A549 (cell line): ENCODE measurements around the gene RNF38. TPM values are rescaled to one million over a fixed set of nuclear protein-coding genes. Genes with fewer than 3 reads are reported as not detected.
"Not testable (repeated sequence)": the region's sequence is repeated elsewhere in the genome, so short reads cannot be mapped to it uniquely, and the experiment has no call there.

Source experiments
- ATAC-seq, 2 experiments: fragments of 200-7000 bp in 1 of 2; fragments of >200 bp in 1 of 2; cut with Nextera tagmentation in 1 of 2; cut with Tn5 transposase in 1 of 2; 3 replicates each; pipeline versions ENCODE4 v1.8.0 to v1.9.1; 2018 to 2020; ENCODE audit warnings: mild to moderate bottlenecking in 1 of 2, moderate library complexity in 1 of 2
- CTCF ChIA-PET: fragments of 300-600 bp; sonication (Branson Sonifier 250); formaldehyde crosslinking; extraction: SDS; loops from one replicate; lab custom pipeline; 2021; ENCODE audit warnings: antibody characterized with exemption, inconsistent platforms; lab: Yijun Ruan, JAX
- POLR2A ChIA-PET: fragments of 350-600 bp; formaldehyde crosslinking; extraction: SDS; loops from one replicate; lab custom pipeline; 2021; ENCODE audit warnings: antibody characterized with exemption, inconsistent platforms; lab: Yijun Ruan, JAX
- DNase-seq, 2 experiments: peaks; one replicate each; pipeline versions ENCODE4 v3.0.0 to v3.0.0-alpha.2; 2011 to 2016; ENCODE audit warnings: low read depth in 1 of 2, low spot score in 1 of 2
- FAIRE-seq: peaks from 2 replicates; lab custom pipeline; 2011; peaks lifted over from hg19 to GRCh38; lab: Jason Lieb, UNC
- H3K27ac ChIP-seq, 2 experiments: fragments of >200 bp; sonication (Bioruptor Twin); formaldehyde crosslinking; 3 replicates each; pipeline ENCODE4 v1.5.1; 2016 to 2017
- H3K4me1 ChIP-seq: fragments of >200 bp; sonication (Bioruptor Twin); formaldehyde crosslinking; 3 replicates; pipeline ENCODE4 v1.6.1; 2016
- H3K4me2 ChIP-seq: fragments of >200 bp; sonication (Bioruptor Twin); formaldehyde crosslinking; 3 replicates; pipeline ENCODE4 v1.6.1; 2016
- H3K4me3 ChIP-seq: fragments of >200 bp; sonication (Bioruptor Twin); formaldehyde crosslinking; 3 replicates; pipeline ENCODE4 v1.5.1; 2016
- H3K9me3 ChIP-seq: fragments of >200 bp; sonication (Bioruptor Twin); formaldehyde crosslinking; 3 replicates; pipeline ENCODE4 v1.6.1; 2016
- BHLHE40 ChIP-seq: IDR thresholded peaks from 2 replicates; pipeline ENCODE4 v1.6.1; 2012; ENCODE audit warnings: low read depth, low read length, inconsistent platforms
- CEBPB ChIP-seq, 2 experiments: fragments of >200 bp in 1 of 2; sonication (Bioruptor Twin) in 1 of 2; formaldehyde crosslinking in 1 of 2; IDR thresholded peaks; 2 replicates each; pipeline ENCODE4 v1.6.1; 2012 to 2016
- CHD4 ChIP-seq: fragments of 200-600 bp; sonication (generic); IDR thresholded peaks from 2 replicates; pipeline ENCODE4 v1.6.1; 2016; ENCODE audit warnings: antibody characterized with exemption, mild to moderate bottlenecking, borderline replicate concordance
- CTCF ChIP-seq: fragments of >200 bp; sonication (Bioruptor Twin); formaldehyde crosslinking; IDR thresholded peaks from 3 replicates; pipeline ENCODE4 v1.5.1; 2016
- E2F6 ChIP-seq: IDR thresholded peaks from 2 replicates; pipeline ENCODE4 v1.6.1; 2012; ENCODE audit warnings: low read depth, borderline replicate concordance
- ESRRA ChIP-seq: fragments of 150-350 bp; IDR thresholded peaks from 2 replicates; pipeline ENCODE4 v1.6.1; 2014; ENCODE audit warnings: mild to moderate bottlenecking, low read length, borderline replicate concordance
- HMGXB4 ChIP-seq: fragments of 250-450 bp; sonication (Bioruptor Pico); IDR thresholded peaks from 2 replicates; pipeline ENCODE4 v1.5.0; 2021; ENCODE audit warnings: mild to moderate bottlenecking, moderate library complexity, borderline replicate concordance
- JUN ChIP-seq, 2 experiments: fragments of >200 bp; sonication (Bioruptor Twin); formaldehyde crosslinking; IDR thresholded peaks; 2 replicates in 1 of 2; 3 replicates in 1 of 2; pipeline ENCODE4 v1.6.1; 2016 to 2017
- KDM1A ChIP-seq: fragments of 200-600 bp; sonication (generic); IDR thresholded peaks from 2 replicates; pipeline ENCODE4 v1.6.1; 2016; ENCODE audit warnings: low read depth, mild to moderate bottlenecking
- KDM5A ChIP-seq: fragments of 200-600 bp; sonication (generic); IDR thresholded peaks from 2 replicates; pipeline ENCODE4 v1.6.1; 2016; ENCODE audit warnings: antibody characterized with exemption, mild to moderate bottlenecking
- NFE2L2 ChIP-seq: fragments of 150-350 bp; conservative IDR thresholded peaks from 2 replicates; pipeline ENCODE4 v1.6.1; 2014; ENCODE audit warnings: low read length
- NR3C1 ChIP-seq: fragments of >200 bp; sonication (Bioruptor Twin); formaldehyde crosslinking; IDR thresholded peaks from 3 replicates; pipeline ENCODE4 v1.6.1; 2017
- PBX3 ChIP-seq: IDR thresholded peaks from 2 replicates; pipeline ENCODE4 v1.6.1; 2012
- RAD21 ChIP-seq, 2 experiments: fragments of >200 bp in 1 of 2; sonication (Bioruptor Twin) in 1 of 2; formaldehyde crosslinking in 1 of 2; IDR thresholded peaks in 1 of 2; conservative IDR thresholded peaks in 1 of 2; 2 replicates in 1 of 2; 3 replicates in 1 of 2; pipeline ENCODE4 v1.6.1; 2012 to 2018; ENCODE audit warnings: inconsistent platforms in 1 of 2
- RARB ChIP-seq: fragments of 250-450 bp; sonication (Bioruptor Pico); IDR thresholded peaks from 2 replicates; pipeline ENCODE4 v1.8.0; 2021; ENCODE audit warnings: mild to moderate bottlenecking, moderate library complexity
- RNF2 ChIP-seq: fragments of 200-600 bp; sonication (generic); IDR thresholded peaks from 2 replicates; pipeline ENCODE4 v1.6.1; 2016; ENCODE audit warnings: low read depth, mild to moderate bottlenecking, antibody characterized with exemption, moderate library complexity, borderline replicate concordance
- SMC3 ChIP-seq: fragments of >200 bp; sonication (Bioruptor Twin); formaldehyde crosslinking; IDR thresholded peaks from 3 replicates; pipeline ENCODE4 v1.6.1; 2018; ENCODE audit warnings: inconsistent platforms
- SREBF2 ChIP-seq: fragments of 450-650 bp; IDR thresholded peaks from 2 replicates; pipeline ENCODE4 v1.6.1; 2014; ENCODE audit warnings: mild to moderate bottlenecking, moderate library complexity
- TP53 ChIP-seq: fragments of 250-450 bp; sonication (Bioruptor Pico); IDR thresholded peaks from 2 replicates; pipeline ENCODE4 v1.5.0; 2021; ENCODE audit warnings: mild to moderate bottlenecking, moderate library complexity
- USF2 ChIP-seq: fragments of 450-650 bp; IDR thresholded peaks from 2 replicates; pipeline ENCODE4 v1.6.1; 2014; ENCODE audit warnings: antibody characterized with exemption
- WGBS: methylation state at CpG from one replicate; pipeline ENCODE4 v1.1.6; 2017; ENCODE audit errors: missing lambda C conversion rate; 5-methylcytosine and 5-hydroxymethylcytosine counted together
- polyA plus RNA-seq, 4 experiments: library from polyadenylated mRNA; depleted of rRNA in 3 of 4; stranded (reverse); fragments of >200 nt; fragmentation: RNase III in 1 of 4; extraction: RNeasy Plus Mini Kit Qiagen cat#74134 plus additional on column Dnase treatment in 1 of 4; gene quantifications; 2 replicates in 3 of 4; 3 replicates in 1 of 4; pipeline ENCODE4 v1.2.3, GENCODE V29; 2011 to 2017

The RNF38 gene
- polyA plus RNA-seq, 2 of the 4 experiments (the other 2 are of a cell fraction) = 8.7 to 13.2 TPM

GRCh38 chr9:36411410-36411809 is 11.3 kb upstream of the RNF38 start:
- FAIRE-seq, H3K4me1 ChIP-seq, H3K4me3 ChIP-seq, H3K27ac ChIP-seq, H3K4me2 ChIP-seq, H3K9me3 ChIP-seq, DNase-seq, ATAC-seq: not testable (repeated sequence)
- ChIA-PET CTCF (interaction anchor here (0.7 to 1.1 kb wide), 3 partner anchors 8 to 191 kb away, joined by 3 to 5 read pairs (median 5); no protein-coding TSS in a partner anchor), POLR2A (interaction anchor here (1.1 kb wide), 1 partner anchor 11 kb away, joined by 3 read pairs; no protein-coding TSS in a partner anchor)
- 89% methylated on average over 3 of the region's 3 CpGs for WGBS
- peak; percentile 94 to 97 for TF ChIP-seq CEBPB (IDR thresholded peaks at IDR 0.05)

- H3K4me1 ChIP-seq, POLR2A ChIA-PET, ATAC-seq, H3K9me3 ChIP-seq, FAIRE-seq, H3K4me3 ChIP-seq, H3K27ac ChIP-seq, H3K4me2 ChIP-seq, DNase-seq: not testable (repeated sequence)
- WGBS = 95% methylated on average over 4 of the region's 4 CpGs
- CTCF ChIA-PET = interaction anchor here (1.1 to 9.6 kb wide), 7 partner anchors 11 to 453 kb away, joined by 3 to 437 read pairs (median 31); no protein-coding TSS in a partner anchor
Observed at GRCh38 chr9:36409076-36409475, 9.0 kb upstream of the RNF38 start.

GRCh38 chr9:36407122-36407723 is 7.2 kb upstream of the RNF38 start:
- ATAC-seq = peak; percentile 95 to 98
- Histone ChIP-seq H3K27ac (no peak overlapping the region), H3K9me3 (no peaks in the 10 kb centered on the region), H3K4me3 (no peak overlapping the region), H3K4me2 (no peak overlapping the region), H3K4me1 (peaks cover 6% of the 10 kb centered on the region; the same call in 1 of the 3 replicates)
- peak; percentile 59 to 68 for DNase-seq
- WGBS = 34% methylated on average over 4 of the region's 4 CpGs
- TF ChIP-seq RAD21 (conservative IDR thresholded peaks at IDR 0.05 in 1 of 2, IDR thresholded peaks at IDR 0.05 in 1 of 2) (peak; percentile 95 to 96), KDM5A (no peak), SMC3 (peak; percentile 90), CTCF (peak; percentile 94)
- CTCF ChIA-PET = interaction anchor here (0.6 to 9.6 kb wide), 73 partner anchors 11 to 559 kb away, joined by 3 to 437 read pairs (median 4); partner anchors contain the start of gene CLTA
- POLR2A ChIA-PET = interaction anchor here (1.0 to 1.8 kb wide), 2 partner anchors 43 to 321 kb away, joined by 3 to 5 read pairs; no protein-coding TSS in a partner anchor
- no peak for FAIRE-seq

- Histone ChIP-seq H3K9me3 (no peaks in the 10 kb centered on the region), H3K4me1 (peaks cover 29% of the 10 kb centered on the region), H3K4me2 (no peak overlapping the region), H3K27ac (no peak overlapping the region), H3K4me3 (no peak overlapping the region)
- TF ChIP-seq USF2 = no peak
- no peak for TF ChIP-seq E2F6
- no peak for TF ChIP-seq ESRRA
- TF ChIP-seq PBX3 = no peak
- TF ChIP-seq RARB (CRISPR knock-in tag) = no peak
- no peak for TF ChIP-seq RNF2
- TF ChIP-seq HMGXB4 (CRISPR knock-in tag) = no peak
- TF ChIP-seq TP53 (CRISPR knock-in tag) = no peak
- no peak for TF ChIP-seq BHLHE40
- no peak for TF ChIP-seq CHD4
- TF ChIP-seq JUN (IDR thresholded peaks at IDR 0.05) = no peak
- no peak for TF ChIP-seq SREBF2
- TF ChIP-seq NFE2L2 = no peak
- TF ChIP-seq KDM1A = no peak
- TF ChIP-seq NR3C1 = no peak
- POLR2A ChIA-PET = no interaction called here
- ATAC-seq (no peak), DNase-seq (no peak), FAIRE-seq (no peak)
- WGBS = 87% methylated on average over 3 of the region's 3 CpGs
- CTCF ChIA-PET = interaction anchor here (0.6 to 9.6 kb wide), 8 partner anchors 9 to 326 kb away, joined by 3 to 437 read pairs (median 3); no protein-coding TSS in a partner anchor
Observed at GRCh38 chr9:36402536-36402935, 2.5 kb upstream of the RNF38 start.
